Stimulated activated CD8-positive, alpha-beta memory T cell treated with anti-CD3 and anti-CD28 coated beads, Interleukin-15, amount 100 ng/mL, for 48 hours (primary cell): ENCODE results near the gene CNTNAP2.
"Not testable (repeated sequence)": the region's sequence is repeated elsewhere in the genome, so short reads cannot be mapped to it uniquely, and the experiment has no call there.

Experiments used
- DNase-seq, 2 donors: peaks; one replicate each; pipeline ENCODE4 v3.0.0-alpha.2; 2020; ENCODE audit warnings: low read depth in 2 of 2

Gene CNTNAP2

DNA sequence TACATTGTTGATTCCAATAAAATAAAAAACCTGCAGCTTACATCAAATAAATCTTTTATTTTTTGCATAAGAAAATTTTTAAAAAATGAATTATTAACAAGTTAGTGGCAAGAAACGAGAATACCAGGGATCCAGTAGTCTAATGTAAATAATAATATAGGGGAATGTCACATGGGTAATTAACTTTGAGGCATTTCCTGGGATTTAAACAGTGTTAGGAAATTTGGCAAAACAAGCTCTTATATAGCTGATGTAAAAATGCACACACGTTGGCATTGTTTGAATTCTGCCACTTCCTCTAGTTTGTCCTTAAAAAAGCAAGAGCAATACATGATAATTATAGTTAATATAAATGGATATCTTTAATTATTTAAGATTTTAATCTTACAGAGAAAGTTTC is 768.6 kb downstream of the CNTNAP2 start:
- no peak for DNase-seq

DNA sequence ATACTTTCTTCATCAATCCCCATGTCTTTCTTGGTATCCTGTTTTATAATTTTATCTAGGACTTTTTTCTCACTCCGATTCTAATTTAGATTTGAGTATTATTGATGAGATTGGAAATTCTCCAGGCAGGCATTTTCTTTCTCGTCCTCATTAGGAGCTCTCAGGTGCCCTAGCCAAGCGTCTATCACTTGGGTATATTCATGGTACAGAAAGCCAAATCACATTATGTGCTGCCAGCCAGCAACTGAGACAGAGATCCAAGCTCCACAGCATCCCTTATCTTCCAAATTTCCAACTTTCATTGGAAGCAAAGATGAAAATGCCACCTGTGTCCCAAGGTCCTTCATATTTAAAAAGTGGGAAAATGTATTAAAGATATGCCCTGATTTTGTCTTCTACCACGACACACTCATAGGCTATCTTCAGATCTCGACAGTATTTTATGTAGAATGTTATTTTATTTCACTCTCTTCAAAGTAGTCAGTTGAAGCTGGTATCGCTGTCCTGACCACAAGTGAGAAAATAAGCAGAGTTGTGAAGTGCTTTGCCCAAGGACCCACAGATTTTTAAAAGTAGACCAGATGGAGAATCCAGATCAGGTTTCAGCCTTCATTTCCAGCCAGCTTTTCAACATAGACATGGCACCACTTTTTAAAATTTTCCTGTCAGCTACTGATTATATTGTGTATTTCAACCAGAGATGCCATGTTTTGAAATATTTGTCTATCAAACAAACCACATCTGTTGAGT is 773.4 kb downstream of the CNTNAP2 start:
- DNase-seq: no peak

DNA sequence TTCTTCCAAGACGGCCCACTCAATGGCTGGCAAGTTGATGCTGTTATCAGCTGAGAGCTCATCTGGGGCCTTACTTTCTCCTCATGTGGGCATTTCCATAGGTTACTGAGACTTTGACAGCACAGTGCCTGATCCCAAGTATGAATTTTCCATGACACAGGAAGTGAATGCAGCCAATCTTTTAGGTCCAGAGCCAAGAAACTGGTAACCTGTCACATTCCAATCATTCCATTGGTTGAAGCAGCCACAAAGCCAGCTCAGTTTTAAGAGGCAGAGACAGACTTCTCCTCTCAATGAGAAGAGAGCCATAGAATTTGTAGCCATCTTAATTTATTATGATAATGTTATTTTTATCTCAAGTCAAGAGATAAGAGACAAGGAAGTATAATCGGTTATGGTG is 775.5 kb downstream of the CNTNAP2 start:
- no peak for DNase-seq

- DNase-seq: no peak
These were observed 778.3 kb downstream of the CNTNAP2 start for GRCh38 chr7:146894927-146895326.

DNA sequence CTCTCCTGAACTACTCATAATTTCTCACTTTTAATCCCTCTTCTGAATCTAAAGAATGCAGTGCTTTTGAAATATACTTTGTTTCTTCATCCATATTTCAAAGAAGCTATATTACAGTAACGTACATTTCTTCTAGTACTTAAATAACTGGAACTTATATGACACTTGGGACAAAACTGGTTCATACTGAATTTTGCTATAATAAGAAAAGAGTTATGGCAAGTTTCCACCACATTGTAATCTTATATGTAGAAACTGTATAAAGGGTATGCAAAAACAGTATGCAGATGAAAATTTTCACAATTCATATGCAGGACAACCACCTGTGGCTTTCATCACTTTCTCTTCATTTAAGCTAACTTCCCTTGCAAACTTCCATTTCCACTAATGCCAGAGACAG is 785.7 kb downstream of the CNTNAP2 start:
- DNase-seq: no peak

DNA sequence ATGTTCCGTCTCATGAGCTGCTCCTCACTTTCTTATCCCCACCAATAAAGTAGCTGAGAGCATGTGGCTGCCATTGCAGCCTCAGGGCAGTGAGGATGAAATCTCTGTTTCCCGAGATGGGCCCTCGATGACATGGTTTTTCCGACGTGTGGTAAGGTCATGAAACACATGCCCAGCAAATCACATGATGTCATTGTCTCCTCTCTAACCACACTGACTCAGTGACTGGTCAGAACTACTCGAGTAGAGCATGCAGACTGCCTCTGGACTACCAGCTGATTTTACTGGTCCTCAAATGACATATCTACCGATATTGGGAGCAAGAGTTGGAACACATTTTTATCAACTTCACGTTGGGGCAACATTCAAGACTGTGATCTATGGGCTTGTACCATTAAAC is 786.1 kb downstream of the CNTNAP2 start:
- no peak for DNase-seq

DNA sequence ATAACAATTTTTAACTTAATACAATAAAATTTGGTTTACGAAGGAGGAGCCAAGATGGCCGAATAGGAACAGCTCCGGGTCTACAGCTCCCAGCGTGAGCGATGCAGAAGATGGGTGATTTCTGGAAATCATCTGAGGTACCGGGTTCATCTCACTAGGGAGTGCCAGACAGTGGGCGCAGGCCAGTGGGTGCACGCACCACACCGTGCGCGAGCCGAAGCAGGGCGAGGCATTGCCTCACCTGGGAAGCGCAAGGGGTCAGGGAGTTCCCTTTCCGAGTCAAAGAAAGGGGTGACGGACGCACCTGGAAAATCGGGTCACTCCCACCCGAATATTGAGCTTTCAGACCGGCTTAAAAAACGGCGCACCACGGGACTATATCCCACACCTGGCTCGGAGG is 789.1 kb downstream of the CNTNAP2 start:
- not testable (repeated sequence) for DNase-seq

- DNase-seq: no peak
These were observed 806.2 kb downstream of the CNTNAP2 start for GRCh38 chr7:146922782-146923181.

GRCh38 chr7:146926841-146927240 is 810.2 kb downstream of the CNTNAP2 start:
- DNase-seq: no peak

GRCh38 chr7:146937836-146938235 is 821.2 kb downstream of the CNTNAP2 start:
- no peak for DNase-seq

DNA sequence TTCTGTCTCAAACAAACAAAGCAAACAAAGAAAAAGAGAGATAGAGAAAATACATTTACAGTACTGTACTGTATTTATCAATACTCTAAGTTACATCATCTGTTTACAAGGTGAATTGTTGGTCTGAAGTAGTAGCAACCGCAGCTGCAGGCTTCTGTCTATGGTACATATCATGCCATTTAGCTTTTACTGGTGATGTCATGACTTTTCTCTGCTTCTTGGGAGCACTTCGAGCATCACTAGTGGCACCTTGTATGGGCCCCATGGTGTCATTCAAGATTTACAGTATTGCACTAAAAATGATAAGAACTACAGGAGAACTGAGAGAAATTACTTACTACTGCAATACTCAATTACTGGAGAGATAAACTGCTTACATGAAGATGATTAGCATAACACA is 826.9 kb downstream of the CNTNAP2 start:
- DNase-seq: no peak

- DNase-seq: no peak
These were observed 832.1 kb downstream of the CNTNAP2 start for GRCh38 chr7:146948703-146949102.

DNA sequence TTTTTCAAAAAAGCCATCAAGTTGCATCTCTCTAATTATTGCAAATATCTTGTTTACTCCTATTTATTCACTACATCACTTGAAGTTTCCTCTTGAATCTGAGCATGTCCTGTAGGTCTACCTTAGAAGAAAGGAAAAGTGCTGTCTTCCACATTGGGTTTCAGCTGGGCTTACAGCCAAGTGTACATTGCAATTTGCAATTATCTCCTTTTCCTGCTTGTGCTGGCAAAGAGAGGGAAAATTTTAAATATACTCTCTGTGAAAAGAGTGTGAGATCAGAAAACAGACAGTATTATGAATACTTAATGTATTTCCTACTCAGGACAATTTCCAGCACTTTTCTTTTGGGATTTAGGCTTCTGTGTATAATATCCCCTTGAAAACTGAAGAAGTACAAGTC is 839.7 kb downstream of the CNTNAP2 start:
- no peak for DNase-seq

- DNase-seq: no peak
These were observed 840.3 kb downstream of the CNTNAP2 start for GRCh38 chr7:146956853-146957252.

DNA sequence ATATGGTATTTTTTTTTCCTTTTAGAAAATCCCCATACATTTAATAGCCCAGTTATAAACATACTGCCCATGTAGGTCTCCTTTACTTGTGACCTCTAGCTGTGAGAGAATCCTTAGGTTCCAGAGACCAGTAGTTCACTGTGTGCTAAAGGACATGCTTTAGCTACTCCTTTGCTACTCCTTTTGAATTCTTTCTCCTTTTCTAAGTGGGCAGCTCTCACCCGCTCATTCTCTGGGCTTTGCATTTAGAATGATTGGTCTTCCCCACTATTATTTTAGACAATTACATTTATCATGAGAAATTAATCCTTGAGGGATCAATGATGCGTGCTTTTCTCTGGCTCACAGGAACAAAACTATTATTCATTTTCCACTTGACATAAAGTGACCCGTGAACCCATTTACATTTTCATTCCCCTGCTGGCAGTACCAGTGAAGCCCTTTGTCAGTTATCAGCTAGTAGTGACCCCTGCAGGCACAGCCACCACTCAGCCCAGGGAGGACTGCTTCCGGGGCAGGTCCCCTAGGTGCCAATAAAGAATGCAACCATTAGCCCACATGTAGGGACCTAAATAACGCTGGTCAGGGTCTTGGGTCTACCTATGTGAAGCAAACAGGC is 844.3 kb downstream of the CNTNAP2 start:
- DNase-seq: no peak

- DNase-seq: no peak
These were observed 845.0 kb downstream of the CNTNAP2 start for GRCh38 chr7:146961617-146962016.

DNA sequence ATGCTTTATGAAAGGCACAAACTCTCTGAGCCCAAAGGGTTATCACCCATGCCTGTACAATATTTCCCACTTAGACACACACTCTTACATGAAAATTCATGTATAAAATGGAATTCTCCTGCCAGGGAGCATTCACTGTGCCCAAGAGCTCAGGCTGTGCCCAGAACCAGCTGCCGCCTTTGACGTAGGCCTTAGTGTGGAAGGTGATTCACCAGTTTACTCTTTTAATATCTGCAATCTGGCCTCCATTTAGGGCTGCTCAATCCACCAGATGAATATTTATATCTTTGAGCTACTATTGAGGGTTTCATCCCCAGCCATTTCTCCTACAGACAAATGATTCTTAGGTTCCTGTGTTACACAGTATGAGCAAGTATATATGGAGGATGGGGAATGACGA is 849.7 kb downstream of the CNTNAP2 start:
- DNase-seq: no peak

DNA sequence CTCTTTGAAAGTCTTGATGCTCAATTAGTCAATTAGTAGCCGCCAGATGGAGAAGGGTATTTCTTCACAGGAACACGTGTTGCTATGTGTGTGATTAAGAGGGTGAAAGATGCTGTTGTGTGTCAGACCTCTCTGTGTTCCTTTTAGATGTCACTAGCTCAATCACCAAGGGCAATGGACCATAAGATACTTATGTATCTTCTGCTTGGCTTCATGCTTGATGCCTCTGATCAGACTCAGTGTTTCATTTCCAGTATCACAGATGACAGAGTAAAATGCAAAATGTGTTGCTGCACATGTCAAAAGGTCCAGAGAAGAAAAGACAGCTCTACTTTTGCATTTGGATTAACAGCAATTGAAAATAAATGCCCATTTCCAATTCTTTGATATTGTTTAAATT is 865.9 kb downstream of the CNTNAP2 start:
- DNase-seq: no peak

DNA sequence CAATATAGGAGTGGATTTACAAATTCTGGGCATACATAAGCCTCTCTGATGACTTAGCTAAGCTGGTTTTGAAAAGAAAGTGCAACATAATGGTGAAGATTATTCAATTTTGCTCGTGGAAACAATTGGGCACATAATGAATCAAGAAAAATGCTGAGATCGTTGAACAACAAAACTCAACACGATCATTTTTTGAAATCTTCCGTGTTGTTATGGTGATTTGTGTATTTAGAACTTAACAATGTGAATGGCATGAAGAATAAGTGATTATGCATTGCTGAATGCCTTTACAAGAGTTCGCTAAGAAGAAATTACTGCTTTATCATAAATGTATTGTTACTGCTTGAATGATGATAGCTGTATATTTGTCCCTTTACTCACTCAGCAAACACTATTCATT is 875.0 kb downstream of the CNTNAP2 start:
- DNase-seq: no peak

- DNase-seq: no peak
These were observed 877.2 kb downstream of the CNTNAP2 start for GRCh38 chr7:146993764-146994163.

DNA sequence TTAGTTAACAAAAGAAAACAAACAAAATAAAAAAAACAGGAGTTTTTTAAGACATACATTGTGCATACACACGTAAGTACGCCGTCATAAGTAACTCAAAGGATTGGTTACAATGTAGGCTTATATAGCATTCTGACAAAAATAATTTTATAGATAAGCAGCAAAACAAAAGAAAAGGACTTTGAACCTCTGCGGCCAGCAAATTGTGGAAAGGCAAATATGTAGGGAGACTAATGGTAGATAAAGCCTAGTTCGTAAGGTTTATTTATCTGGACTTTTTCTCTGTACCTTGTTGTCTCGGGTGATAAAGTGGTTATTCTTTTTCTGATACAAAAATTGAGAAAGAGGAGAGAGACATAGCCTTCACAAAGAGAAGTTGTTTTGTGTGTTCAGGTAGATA is 891.9 kb downstream of the CNTNAP2 start:
- DNase-seq: no peak

- DNase-seq: no peak
These were observed 896.1 kb downstream of the CNTNAP2 start for GRCh38 chr7:147012666-147013065.

DNA sequence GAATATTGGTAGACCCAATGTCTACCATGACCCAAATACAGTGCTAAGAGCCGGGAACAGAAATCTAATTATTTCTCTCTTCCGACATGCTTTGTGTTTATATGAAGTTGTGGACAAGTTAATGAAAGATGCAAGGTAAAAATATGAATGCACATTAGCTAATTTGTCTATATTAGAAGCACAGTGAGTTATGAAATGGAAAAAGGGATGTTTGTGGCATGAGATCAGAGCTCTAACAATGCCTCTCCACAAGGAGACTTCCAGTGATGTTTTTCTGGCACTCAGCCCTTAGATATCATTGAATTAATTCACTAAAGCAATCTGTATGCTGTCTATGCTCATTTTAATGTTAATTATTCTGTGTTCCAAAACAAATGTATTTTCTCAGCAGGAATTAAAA is 897.2 kb downstream of the CNTNAP2 start:
- no peak for DNase-seq
